Subcutaneous abdominal adipose tissue (tissue), 5 donors: ENCODE results near the gene SH3PXD2A.

Source experiments
- H3K27ac ChIP-seq: one replicate; pipeline ENCODE4 v1.7.0; 2013; ENCODE audit warnings: low read depth, mild to moderate bottlenecking, inconsistent platforms, low read length, moderate library complexity
- H3K27me3 ChIP-seq, 5 donors: one replicate each; pipeline ENCODE4 v1.7.0; 2013; ENCODE audit warnings: low read length in 5 of 5, inconsistent platforms in 1 of 5; ENCODE audit not compliant: control insufficient read depth in 5 of 5, insufficient read depth in 4 of 5
- H3K36me3 ChIP-seq, 5 donors: one replicate each; pipeline ENCODE4 v1.7.0; 2013; ENCODE audit warnings: low read length in 5 of 5; ENCODE audit not compliant: control insufficient read depth in 5 of 5, insufficient read depth in 5 of 5
- H3K4me1 ChIP-seq, 5 donors: one replicate each; pipeline ENCODE4 v1.7.0; 2013; ENCODE audit warnings: low read length in 5 of 5, mild to moderate bottlenecking in 3 of 5, moderate library complexity in 1 of 5; ENCODE audit not compliant: control insufficient read depth in 5 of 5, insufficient read depth in 5 of 5
- H3K4me3 ChIP-seq, 5 donors: one replicate each; pipeline ENCODE4 v1.7.0; 2013; ENCODE audit warnings: low read length in 5 of 5, low read depth in 1 of 5
- H3K9ac ChIP-seq, 5 donors: one replicate each; pipeline ENCODE4 v1.7.0; 2013; ENCODE audit warnings: low read length in 5 of 5, mild to moderate bottlenecking in 4 of 5, moderate library complexity in 3 of 5
- H3K9me3 ChIP-seq, 5 donors: one replicate each; pipeline ENCODE4 v1.7.0; 2013; ENCODE audit warnings: low read length in 5 of 5; ENCODE audit not compliant: control insufficient read depth in 5 of 5
- donor health status: healthy.
- donor health status: healthy.
- donor health status: healthy.
- donor health status: healthy.
- donor health status: healthy.

SH3PXD2A gene

GRCh38 chr10:103855424-103855823, at the start of gene SH3PXD2A:
Gene SH3PXD2A, minus strand, starts transcription at chr10:103855576. Its CDS starts 310 bp downstream, at chr10:103855266.
- Histone ChIP-seq H3K27ac (no peak within 1 kb of the TSS), H3K27me3 (peaks cover 0 to 16% (median 10%) of the 10 kb centered on the region in 5 donors), H3K36me3 (no peaks in the 10 kb centered on the region), H3K9me3 (no peaks in the 10 kb centered on the region), H3K9ac (peak within 1 kb of the TSS in 3 of 5 donors; percentile 46 to 68 (median 66)), H3K4me1 (peaks cover 16 to 61% (median 56%) of the 10 kb centered on the region in 5 donors), H3K4me3 (peak within 1 kb of the TSS; percentile 63 to 74 (median 68))

GRCh38 chr10:103901299-103901698, 45.9 kb upstream of the SH3PXD2A start:
- Histone ChIP-seq H3K9ac (peak overlapping the region in 1 of 5 donors; percentile 24), H3K27me3 (no peaks in the 10 kb centered on the region), H3K36me3 (peaks cover 13 to 37% (median 35%) of the 10 kb centered on the region in 5 donors), H3K27ac (no peak overlapping the region), H3K4me3 (no peak overlapping the region), H3K9me3 (no peaks in the 10 kb centered on the region), H3K4me1 (peaks cover 5 to 29% (median 20%) of the 10 kb centered on the region in 5 donors)

- Histone ChIP-seq H3K9ac (no peak overlapping the region), H3K4me3 (no peak overlapping the region), H3K36me3 (peaks cover 4 to 33% (median 27%) of the 10 kb centered on the region in 5 donors), H3K4me1 (peaks cover 19 to 43% (median 36%) of the 10 kb centered on the region in 5 donors), H3K9me3 (no peaks in the 10 kb centered on the region), H3K27ac (no peak overlapping the region), H3K27me3 (no peaks in the 10 kb centered on the region)
These were observed 43.9 kb upstream of the SH3PXD2A start for GRCh38 chr10:103899312-103899711.

- no peaks in the 10 kb centered on the region for H3K27me3 ChIP-seq
- H3K4me3 ChIP-seq: no peak overlapping the region
- peak overlapping the region in 2 of 5 donors; percentile 19 to 82 for H3K9ac ChIP-seq
- peak overlapping the region; percentile 99 for H3K27ac ChIP-seq
- peaks cover 0 to 28% (median 24%) of the 10 kb centered on the region in 5 donors for H3K36me3 ChIP-seq
- no peaks in the 10 kb centered on the region for H3K9me3 ChIP-seq
- H3K4me1 ChIP-seq: peaks cover 24 to 55% (median 51%) of the 10 kb centered on the region in 5 donors
These were observed 41.9 kb upstream of the SH3PXD2A start for GRCh38 chr10:103897241-103897774.

- Histone ChIP-seq H3K4me1 (peaks cover 24 to 55% (median 51%) of the 10 kb centered on the region in 5 donors), H3K9me3 (no peaks in the 10 kb centered on the region), H3K9ac (peak overlapping the region; percentile 4 to 61 (median 30)), H3K27ac (peak overlapping the region; percentile 99), H3K4me3 (peak overlapping the region in 2 of 5 donors; percentile 12 to 22), H3K27me3 (no peaks in the 10 kb centered on the region), H3K36me3 (peaks cover 0 to 35% (median 33%) of the 10 kb centered on the region in 5 donors)
These were observed 40.8 kb upstream of the SH3PXD2A start for GRCh38 chr10:103896225-103896624.

GRCh38 chr10:103895411-103896186, 40.2 kb upstream of the SH3PXD2A start:
- Histone ChIP-seq H3K27me3 (no peaks in the 10 kb centered on the region), H3K36me3 (peaks cover 0 to 40% (median 39%) of the 10 kb centered on the region in 5 donors), H3K27ac (peak overlapping the region; percentile 99), H3K4me3 (peak overlapping the region in 3 of 5 donors; percentile 12 to 22 (median 12)), H3K4me1 (peaks cover 24 to 58% (median 54%) of the 10 kb centered on the region in 5 donors), H3K9ac (peak overlapping the region; percentile 4 to 61 (median 34)), H3K9me3 (no peaks in the 10 kb centered on the region)

GRCh38 chr10:103894441-103894864, 39.1 kb upstream of the SH3PXD2A start:
- Histone ChIP-seq H3K9me3 (no peaks in the 10 kb centered on the region), H3K4me1 (peaks cover 24 to 66% (median 54%) of the 10 kb centered on the region in 5 donors), H3K9ac (peak overlapping the region in 4 of 5 donors; percentile 6 to 70 (median 42)), H3K4me3 (peak overlapping the region in 1 of 5 donors; percentile 35), H3K27ac (peak overlapping the region; percentile 99), H3K27me3 (no peaks in the 10 kb centered on the region), H3K36me3 (peaks cover 0 to 40% (median 35%) of the 10 kb centered on the region in 5 donors)

GRCh38 chr10:103893817-103894216, 38.4 kb upstream of the SH3PXD2A start:
- peaks cover 24 to 66% (median 54%) of the 10 kb centered on the region in 5 donors for H3K4me1 ChIP-seq
- H3K27me3 ChIP-seq: no peaks in the 10 kb centered on the region
- no peaks in the 10 kb centered on the region for H3K9me3 ChIP-seq
- H3K36me3 ChIP-seq: peaks cover 0 to 37% (median 29%) of the 10 kb centered on the region in 5 donors
- H3K9ac ChIP-seq: peak overlapping the region in 1 of 5 donors; percentile 6
- H3K27ac ChIP-seq: peak overlapping the region; percentile 99
- H3K4me3 ChIP-seq: no peak overlapping the region

GRCh38 chr10:103892181-103892580, 36.8 kb upstream of the SH3PXD2A start:
- Histone ChIP-seq H3K4me1 (peaks cover 28 to 58% (median 46%) of the 10 kb centered on the region in 5 donors), H3K36me3 (peaks cover under 1 to 37% (median 29%) of the 10 kb centered on the region in 5 donors), H3K27me3 (no peaks in the 10 kb centered on the region), H3K27ac (no peak overlapping the region), H3K9me3 (no peaks in the 10 kb centered on the region), H3K9ac (no peak overlapping the region), H3K4me3 (no peak overlapping the region)

- Histone ChIP-seq H3K4me3 (no peak overlapping the region), H3K9me3 (no peaks in the 10 kb centered on the region), H3K9ac (no peak overlapping the region), H3K27ac (no peak overlapping the region), H3K4me1 (peaks cover 22 to 49% (median 31%) of the 10 kb centered on the region in 5 donors), H3K36me3 (peaks cover 5 to 42% (median 32%) of the 10 kb centered on the region in 5 donors), H3K27me3 (no peaks in the 10 kb centered on the region)
These were observed 35.3 kb upstream of the SH3PXD2A start for GRCh38 chr10:103890688-103891087.
